Activated CD8-positive, alpha-beta memory T cell treated with anti-CD3 and anti-CD28 coated beads, Interleukin-2, amount 10 ng/mL, durations not matched to agents 7 days and 5 days (primary cell): ENCODE results near the gene EXOC4. TPM values are rescaled to one million over a fixed set of nuclear protein-coding genes. Genes with fewer than 3 reads are reported as not detected.
"Not testable (repeated sequence)": the region's sequence is repeated elsewhere in the genome, so short reads cannot be mapped to it uniquely, and the experiment has no call there.

Experiments
- ATAC-seq: fragments of 150-1000 bp; cut with Tn5 transposase; one replicate; pipeline ENCODE4 v1.10.0; 2021; ENCODE audit warnings: moderate library complexity
- CTCF ChIA-PET: fragments of 350-600 bp; sonication (Branson Sonifier 250); formaldehyde crosslinking; loops from one replicate; lab custom pipeline; 2021; ENCODE audit warnings: antibody characterized with exemption; lab: Charles Lee
- DNase-seq: peaks from one replicate; pipeline ENCODE4 v3.0.0-alpha.2; 2020
- H3K27ac Mint-ChIP-seq: one replicate; pipeline ENCODE4 v1.8.0; 2021; ENCODE audit warnings: mild to moderate bottlenecking, mixed read lengths
- H3K27me3 Mint-ChIP-seq: one replicate; pipeline ENCODE4 v1.8.0; 2021; ENCODE audit warnings: mixed read lengths
- H3K36me3 Mint-ChIP-seq: one replicate; pipeline ENCODE4 v1.8.0; 2021; ENCODE audit warnings: mild to moderate bottlenecking, mixed read lengths
- H3K4me1 Mint-ChIP-seq: one replicate; pipeline ENCODE4 v1.8.0; 2021; ENCODE audit warnings: mixed read lengths
- H3K4me3 Mint-ChIP-seq: one replicate; pipeline ENCODE4 v1.8.0; 2021; ENCODE audit warnings: mild to moderate bottlenecking, moderate library complexity, mixed read lengths
- H3K9me3 Mint-ChIP-seq: one replicate; pipeline ENCODE4 v1.8.0; 2022; ENCODE audit warnings: low read depth, mixed read lengths
- total RNA-seq, 2 experiments: library from RNA; stranded (reverse); gene quantifications; one replicate each; pipeline ENCODE4 v1.2.3, GENCODE V29; 2021

Gene EXOC4
- total RNA-seq, 2 experiments from 2014 or later = 68.6 to 88.3 TPM

- Mint-ChIP-seq H3K36me3 (peaks cover 6% of the 10 kb centered on the region), H3K27ac (no peak overlapping the region), H3K4me3 (no peak overlapping the region), H3K9me3 (peaks cover 2% of the 10 kb centered on the region), H3K4me1 (no peaks in the 10 kb centered on the region), H3K27me3 (no peaks in the 10 kb centered on the region)
- DNase-seq (no peak), ATAC-seq (no peak)
- CTCF ChIA-PET = interaction anchor here (1.2 kb wide), 1 partner anchor 70 kb away, joined by 3 read pairs; no protein-coding TSS in a partner anchor
These were observed 818.8 kb downstream of the EXOC4 start for GRCh38 chr7:134071355-134072331.

- H3K9me3 Mint-ChIP-seq = peaks cover 2% of the 10 kb centered on the region
- no peak for DNase-seq
- H3K4me3 Mint-ChIP-seq = no peak overlapping the region
- no peak for ATAC-seq
- peaks cover 6% of the 10 kb centered on the region for H3K36me3 Mint-ChIP-seq
- no peaks in the 10 kb centered on the region for H3K4me1 Mint-ChIP-seq
- no peak overlapping the region for H3K27ac Mint-ChIP-seq
- H3K27me3 Mint-ChIP-seq = no peaks in the 10 kb centered on the region
- CTCF ChIA-PET = no interaction called here
These were observed 820.4 kb downstream of the EXOC4 start for GRCh38 chr7:134073276-134073675.

GRCh38 chr7:134075799-134076198, 822.9 kb downstream of the EXOC4 start:
- H3K4me1 Mint-ChIP-seq = no peaks in the 10 kb centered on the region
- no peak for ATAC-seq
- no peak overlapping the region for H3K4me3 Mint-ChIP-seq
- H3K36me3 Mint-ChIP-seq = peaks cover 6% of the 10 kb centered on the region
- CTCF ChIA-PET = no interaction called here
- peaks cover 2% of the 10 kb centered on the region for H3K9me3 Mint-ChIP-seq
- no peak for DNase-seq
- no peak overlapping the region for H3K27ac Mint-ChIP-seq
- H3K27me3 Mint-ChIP-seq = no peaks in the 10 kb centered on the region

GRCh38 chr7:134077560-134077959, 824.7 kb downstream of the EXOC4 start:
- H3K4me1 Mint-ChIP-seq, DNase-seq, H3K27me3 Mint-ChIP-seq, H3K9me3 Mint-ChIP-seq, H3K27ac Mint-ChIP-seq, ATAC-seq, H3K36me3 Mint-ChIP-seq, CTCF ChIA-PET, H3K4me3 Mint-ChIP-seq: not testable (repeated sequence)

GRCh38 chr7:134078991-134079390, 826.1 kb downstream of the EXOC4 start:
- H3K4me3 Mint-ChIP-seq = no peak overlapping the region
- no peak overlapping the region for H3K27ac Mint-ChIP-seq
- CTCF ChIA-PET = no interaction called here
- H3K9me3 Mint-ChIP-seq = peaks cover 2% of the 10 kb centered on the region
- peaks cover 4% of the 10 kb centered on the region for H3K36me3 Mint-ChIP-seq
- no peak for DNase-seq
- H3K4me1 Mint-ChIP-seq = no peaks in the 10 kb centered on the region
- H3K27me3 Mint-ChIP-seq = no peaks in the 10 kb centered on the region
- no peak for ATAC-seq

GRCh38 chr7:134081695-134082094, 828.8 kb downstream of the EXOC4 start:
- CTCF ChIA-PET = no interaction called here
- no peak overlapping the region for H3K27ac Mint-ChIP-seq
- no peaks in the 10 kb centered on the region for H3K4me1 Mint-ChIP-seq

GRCh38 chr7:134083766-134084487, 831.0 kb downstream of the EXOC4 start:
- H3K4me3 Mint-ChIP-seq = no peak overlapping the region
- H3K4me1 Mint-ChIP-seq = no peaks in the 10 kb centered on the region
- ATAC-seq (no peak), DNase-seq (no peak)
- H3K27ac Mint-ChIP-seq = no peak overlapping the region
- no peaks in the 10 kb centered on the region for H3K36me3 Mint-ChIP-seq
- CTCF ChIA-PET = no interaction called here
- peaks cover 7% of the 10 kb centered on the region for H3K9me3 Mint-ChIP-seq
- H3K27me3 Mint-ChIP-seq = no peaks in the 10 kb centered on the region

More at GRCh38 chr7:134081695-134082094, 828.8 kb downstream of the EXOC4 start:
- H3K27me3 Mint-ChIP-seq = no peaks in the 10 kb centered on the region
- no peaks in the 10 kb centered on the region for H3K36me3 Mint-ChIP-seq
- ATAC-seq (no peak), DNase-seq (no peak)
- no peak overlapping the region for H3K4me3 Mint-ChIP-seq
- peaks cover 2% of the 10 kb centered on the region for H3K9me3 Mint-ChIP-seq

GRCh38 chr7:134084488-134085144, 831.7 kb downstream of the EXOC4 start:
- ATAC-seq (no peak), DNase-seq (no peak)
- Mint-ChIP-seq H3K27ac (no peak overlapping the region), H3K9me3 (peaks cover 14% of the 10 kb centered on the region), H3K4me3 (no peak overlapping the region), H3K27me3 (no peaks in the 10 kb centered on the region), H3K36me3 (peaks cover 1% of the 10 kb centered on the region), H3K4me1 (no peaks in the 10 kb centered on the region)
- CTCF ChIA-PET = interaction anchor here (0.7 kb wide), 1 partner anchor 95 kb away, joined by 3 read pairs; no protein-coding TSS in a partner anchor

GRCh38 chr7:134085311-134085710, 832.4 kb downstream of the EXOC4 start:
- no peak overlapping the region for H3K4me3 Mint-ChIP-seq
- no peak for ATAC-seq
- no peak overlapping the region for H3K27ac Mint-ChIP-seq
- no peaks in the 10 kb centered on the region for H3K4me1 Mint-ChIP-seq
- CTCF ChIA-PET = no interaction called here
- peaks cover 1% of the 10 kb centered on the region for H3K36me3 Mint-ChIP-seq
- H3K27me3 Mint-ChIP-seq = no peaks in the 10 kb centered on the region
- no peak for DNase-seq
- H3K9me3 Mint-ChIP-seq = peaks cover 20% of the 10 kb centered on the region

GRCh38 chr7:134086998-134087735, 834.3 kb downstream of the EXOC4 start:
- Mint-ChIP-seq H3K27me3 (no peaks in the 10 kb centered on the region), H3K4me1 (no peaks in the 10 kb centered on the region), H3K4me3 (no peak overlapping the region), H3K27ac (no peak overlapping the region), H3K36me3 (peaks cover 1% of the 10 kb centered on the region), H3K9me3 (peaks cover 20% of the 10 kb centered on the region)
- CTCF ChIA-PET = no interaction called here
- DNase-seq (no peak), ATAC-seq (no peak)

- CTCF ChIA-PET = interaction anchor here (0.5 kb wide), 1 partner anchor 39 kb away, joined by 3 read pairs; no protein-coding TSS in a partner anchor
- Mint-ChIP-seq H3K4me3 (no peak overlapping the region), H3K27me3 (peaks cover 4% of the 10 kb centered on the region), H3K4me1 (no peaks in the 10 kb centered on the region), H3K36me3 (peaks cover 1% of the 10 kb centered on the region), H3K9me3 (peaks cover 20% of the 10 kb centered on the region), H3K27ac (no peak overlapping the region)
- DNase-seq = no peak
- ATAC-seq = no peak
These were observed 835.3 kb downstream of the EXOC4 start for GRCh38 chr7:134088199-134088598.

- Mint-ChIP-seq H3K27ac (no peak overlapping the region), H3K9me3 (peaks cover 22% of the 10 kb centered on the region), H3K36me3 (peaks cover 1% of the 10 kb centered on the region), H3K4me1 (no peaks in the 10 kb centered on the region), H3K27me3 (peaks cover 9% of the 10 kb centered on the region), H3K4me3 (no peak overlapping the region)
- DNase-seq (no peak), ATAC-seq (no peak)
- CTCF ChIA-PET = no interaction called here
These were observed 836.6 kb downstream of the EXOC4 start for GRCh38 chr7:134089446-134089845.

GRCh38 chr7:134098072-134098471, 845.2 kb downstream of the EXOC4 start:
- no peak overlapping the region for H3K27ac Mint-ChIP-seq
- no peaks in the 10 kb centered on the region for H3K4me1 Mint-ChIP-seq
- no peak overlapping the region for H3K4me3 Mint-ChIP-seq
- H3K9me3 Mint-ChIP-seq = peaks cover 2% of the 10 kb centered on the region
- ATAC-seq (no peak), DNase-seq (no peak)
- CTCF ChIA-PET = no interaction called here
- peaks cover 6% of the 10 kb centered on the region for H3K27me3 Mint-ChIP-seq
- no peaks in the 10 kb centered on the region for H3K36me3 Mint-ChIP-seq
